Trophoblast cell (in vitro differentiated cells and primary cell): ENCODE data around the gene OSBPL1A.

Experiments
- DNase-seq, 2 donors: peaks; one replicate each; pipeline ENCODE4 v3.0.0-alpha.2; 2016
- H2AFZ ChIP-seq: 2 replicates; pipeline ENCODE4 v1.6.1; 2013; ENCODE audit warnings: low read length, moderate library complexity, mild to moderate bottlenecking; ENCODE audit not compliant: insufficient read depth, poor library complexity
- H2AK5ac ChIP-seq: 2 replicates; pipeline ENCODE4 v1.6.1; 2013; ENCODE audit warnings: mild to moderate bottlenecking, low read length
- H2BK120ac ChIP-seq: 2 replicates; pipeline ENCODE4 v1.6.1; 2013; ENCODE audit warnings: low read length, mild to moderate bottlenecking, moderate library complexity; ENCODE audit not compliant: insufficient read depth, poor library complexity
- H2BK12ac ChIP-seq: 2 replicates; pipeline ENCODE4 v1.6.1; 2013; ENCODE audit warnings: mild to moderate bottlenecking, low read length, moderate library complexity
- H2BK5ac ChIP-seq: 2 replicates; pipeline ENCODE4 v1.6.1; 2013; ENCODE audit warnings: low read length, low read depth, moderate library complexity, mild to moderate bottlenecking; ENCODE audit not compliant: poor library complexity
- H3K14ac ChIP-seq: 2 replicates; pipeline ENCODE4 v1.6.1; 2013; ENCODE audit warnings: mild to moderate bottlenecking, low read length
- H3K18ac ChIP-seq: 2 replicates; pipeline ENCODE4 v1.6.1; 2013; ENCODE audit warnings: mild to moderate bottlenecking, low read length
- H3K23ac ChIP-seq: 2 replicates; pipeline ENCODE4 v1.6.1; 2013; ENCODE audit warnings: low read length
- H3K27ac ChIP-seq: 2 replicates; pipeline ENCODE4 v1.5.1; 2013; ENCODE audit warnings: low read depth, mild to moderate bottlenecking, inconsistent platforms, low read length, moderate library complexity
- H3K27me3 ChIP-seq: 2 replicates; pipeline ENCODE4 v1.6.1; 2013; ENCODE audit warnings: inconsistent platforms, mild to moderate bottlenecking, low read length, moderate library complexity; ENCODE audit not compliant: insufficient read depth
- H3K36me3 ChIP-seq, 2 experiments: 1 replicate in 1 of 2; 2 replicates in 1 of 2; pipeline ENCODE4 v1.6.1; 2013; ENCODE audit warnings: low read length in 2 of 2, mild to moderate bottlenecking in 2 of 2, moderate library complexity in 1 of 2; ENCODE audit not compliant: insufficient read depth in 2 of 2, control insufficient read depth in 1 of 2
- H3K4ac ChIP-seq: 2 replicates; pipeline ENCODE4 v1.6.1; 2013; ENCODE audit warnings: low read depth, mild to moderate bottlenecking, low read length, moderate library complexity
- H3K4me1 ChIP-seq, 2 experiments: 1 replicate in 1 of 2; 2 replicates in 1 of 2; pipeline ENCODE4 v1.6.1; 2013; ENCODE audit warnings: low read length in 2 of 2, mild to moderate bottlenecking in 2 of 2, moderate library complexity in 1 of 2; ENCODE audit not compliant: insufficient read depth in 2 of 2, control insufficient read depth in 1 of 2
- H3K4me2 ChIP-seq: 2 replicates; pipeline ENCODE4 v1.6.1; 2013; ENCODE audit warnings: inconsistent platforms, mild to moderate bottlenecking, low read length, moderate library complexity
- H3K4me3 ChIP-seq: 2 replicates; pipeline ENCODE4 v1.5.1; 2013; ENCODE audit warnings: mild to moderate bottlenecking, low read depth, low read length, inconsistent platforms
- H3K79me1 ChIP-seq: one replicate; pipeline ENCODE4 v1.6.1; 2013; ENCODE audit warnings: low read length
- H3K79me2 ChIP-seq: 2 replicates; pipeline ENCODE4 v1.6.1; 2013; ENCODE audit warnings: low read length, mild to moderate bottlenecking; ENCODE audit not compliant: control insufficient read depth, insufficient read depth, poor library complexity
- H3K9ac ChIP-seq: 2 replicates; pipeline ENCODE4 v1.6.1; 2013; ENCODE audit warnings: mild to moderate bottlenecking, low read length
- H3K9me3 ChIP-seq: 2 replicates; pipeline ENCODE4 v1.6.1; 2013; ENCODE audit warnings: low read depth, mild to moderate bottlenecking, control low read depth, inconsistent platforms, low read length; ENCODE audit not compliant: insufficient read depth
- H4K12ac ChIP-seq: 2 replicates; pipeline ENCODE4 v1.6.1; 2013; ENCODE audit warnings: low read depth, mild to moderate bottlenecking, low read length, moderate library complexity
- H4K8ac ChIP-seq: 2 replicates; pipeline ENCODE4 v1.6.1; 2013; ENCODE audit warnings: low read depth, mild to moderate bottlenecking, low read length, moderate library complexity
- H4K91ac ChIP-seq: one replicate; pipeline ENCODE4 v1.6.1; 2013; ENCODE audit warnings: low read depth, mild to moderate bottlenecking, low read length, moderate library complexity
- WGBS: extraction: QIAGEN DNeasy Blood & Tissue Kit; methylation state at CpG from one replicate; pipeline ENCODE4 v1.1.7; 2013; ENCODE audit warnings: missing lambda C conversion rate; ENCODE audit not compliant: insufficient read length, insufficient coverage; ENCODE audit errors: extremely low coverage; 5-methylcytosine and 5-hydroxymethylcytosine counted together

Gene OSBPL1A

DNA sequence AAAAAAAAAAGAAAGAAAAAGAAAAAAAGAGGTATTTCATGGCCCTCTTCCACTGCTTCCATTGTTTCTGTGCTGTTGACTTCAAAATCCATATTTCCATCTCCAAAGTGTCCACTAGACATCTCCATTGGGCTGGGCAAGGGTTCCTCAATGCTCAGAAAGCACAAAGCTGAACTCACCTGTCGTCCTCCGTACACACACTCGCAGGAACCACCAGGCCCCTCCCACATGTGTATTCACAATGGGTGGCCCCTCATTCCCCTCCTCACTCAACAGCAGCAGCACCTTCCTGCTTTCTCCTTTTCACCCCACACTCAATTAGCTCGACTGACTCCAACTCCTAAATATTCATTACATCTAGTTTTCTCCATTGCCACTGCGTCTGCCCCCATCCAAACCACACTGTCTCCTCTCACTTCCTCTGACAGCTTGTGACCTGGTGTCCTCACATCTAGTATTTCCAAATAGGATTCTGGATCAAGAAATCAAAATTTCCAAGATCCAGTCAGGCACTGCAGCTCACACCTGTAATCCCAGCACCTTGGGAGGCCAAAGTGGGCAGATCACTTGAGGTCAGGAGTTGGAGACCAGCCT lies 25.2 kb downstream of the OSBPL1A start:
- Histone ChIP-seq H3K4me1 (peaks cover 3% of the 10 kb centered on the region in 2 experiments), H2AK5ac (no peak overlapping the region), H4K91ac (no peak overlapping the region), H3K23ac (no peak overlapping the region), H2BK5ac (no peak overlapping the region), H3K9ac (no peak overlapping the region), H3K4ac (no peak overlapping the region), H4K8ac (no peak overlapping the region), H2AFZ (no peak overlapping the region), H2BK12ac (no peak overlapping the region), H2BK120ac (no peak overlapping the region), H4K12ac (no peak overlapping the region), H3K27ac (no peak overlapping the region), H3K14ac (no peak overlapping the region), H3K4me2 (no peak overlapping the region), H3K18ac (no peak overlapping the region), H3K27me3 (no peaks in the 10 kb centered on the region), H3K4me3 (no peak overlapping the region), H3K79me1 (no peaks in the 10 kb centered on the region), H3K79me2 (no peaks in the 10 kb centered on the region), H3K9me3 (no peaks in the 10 kb centered on the region), H3K36me3 (peaks cover 10 to 11% of the 10 kb centered on the region in 2 experiments)
- no peak for DNase-seq
- no CpG with 5 or more reads among the region's 5 CpGs for WGBS

DNA sequence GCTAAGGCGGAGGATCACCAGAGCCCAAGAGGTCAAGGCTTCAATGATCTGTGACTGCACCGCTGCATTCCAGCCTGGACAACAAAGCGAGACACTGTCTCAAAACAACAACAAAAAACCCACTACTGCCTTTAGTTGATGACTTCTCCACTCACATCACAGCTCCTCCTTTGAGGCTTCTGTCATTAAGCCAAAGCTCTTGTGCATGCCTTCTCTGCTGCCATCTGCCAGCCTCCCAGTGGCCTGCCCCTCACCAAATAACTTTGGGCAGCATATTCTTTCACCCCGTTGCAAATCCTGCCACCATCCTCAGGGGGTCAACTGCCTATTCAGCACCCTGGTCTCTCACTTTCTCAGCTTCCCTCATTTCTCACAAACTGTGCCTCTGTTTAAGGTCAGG lies 27.5 kb downstream of the OSBPL1A start:
- H3K4me1 ChIP-seq, result peaks cover 3% of the 10 kb centered on the region in 2 experiments
- H3K18ac ChIP-seq, result no peak overlapping the region
- no peaks in the 10 kb centered on the region for H3K27me3 ChIP-seq
- H4K91ac ChIP-seq, result no peak overlapping the region
- H2BK120ac ChIP-seq, result no peak overlapping the region
- WGBS, result no CpG with 5 or more reads among the region's 4 CpGs
- H3K23ac ChIP-seq, result no peak overlapping the region
- H3K9me3 ChIP-seq, result no peaks in the 10 kb centered on the region
- no peaks in the 10 kb centered on the region for H3K79me2 ChIP-seq
- no peak overlapping the region for H3K4me3 ChIP-seq
- no peak overlapping the region for H3K14ac ChIP-seq
- peaks cover 3 to 7% of the 10 kb centered on the region in 2 experiments for H3K36me3 ChIP-seq
- no peak overlapping the region for H2AFZ ChIP-seq
- H3K79me1 ChIP-seq, result no peaks in the 10 kb centered on the region
- no peak for DNase-seq
- H2AK5ac ChIP-seq, result no peak overlapping the region
- no peak overlapping the region for H4K8ac ChIP-seq
- no peak overlapping the region for H3K4ac ChIP-seq
- no peak overlapping the region for H3K4me2 ChIP-seq
- no peak overlapping the region for H3K27ac ChIP-seq
- no peak overlapping the region for H3K9ac ChIP-seq
- H4K12ac ChIP-seq, result no peak overlapping the region
- H2BK12ac ChIP-seq, result no peak overlapping the region
- no peak overlapping the region for H2BK5ac ChIP-seq

DNA sequence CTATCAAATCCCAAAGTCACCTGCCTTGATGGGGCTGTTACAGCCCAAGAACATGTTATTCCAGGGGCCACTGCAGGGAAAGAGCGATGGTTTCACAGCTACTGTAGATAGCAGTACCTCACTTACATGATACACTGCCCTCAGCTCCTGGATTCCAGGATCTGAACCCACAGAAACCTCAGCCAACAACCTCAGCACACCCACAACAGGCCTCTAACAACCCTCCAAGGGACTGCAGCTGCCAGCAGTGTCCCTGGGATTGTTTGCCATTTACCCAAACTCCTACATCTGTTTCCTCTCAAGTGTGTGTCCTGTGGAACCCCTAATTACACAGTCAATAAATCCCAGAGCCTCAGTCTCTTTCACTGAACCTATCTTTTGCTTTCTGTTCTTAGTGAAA lies 28.2 kb downstream of the OSBPL1A start:
- no peak overlapping the region for H2AK5ac ChIP-seq
- no peak overlapping the region for H4K91ac ChIP-seq
- H3K9me3 ChIP-seq, result no peaks in the 10 kb centered on the region
- H3K79me2 ChIP-seq, result no peaks in the 10 kb centered on the region
- H2AFZ ChIP-seq, result no peak overlapping the region
- H3K18ac ChIP-seq, result no peak overlapping the region
- H3K9ac ChIP-seq, result no peak overlapping the region
- DNase-seq, result no peak
- no peak overlapping the region for H3K4me2 ChIP-seq
- no peak overlapping the region for H2BK120ac ChIP-seq
- H2BK5ac ChIP-seq, result no peak overlapping the region
- H3K4me3 ChIP-seq, result peak overlapping the region; percentile 27
- no CpG with 5 or more reads among the region's 1 CpG for WGBS
- no peaks in the 10 kb centered on the region for H3K79me1 ChIP-seq
- peaks cover 3% of the 10 kb centered on the region in 2 experiments for H3K36me3 ChIP-seq
- no peak overlapping the region for H3K27ac ChIP-seq
- H3K4me1 ChIP-seq, result peaks cover 5 to 6% of the 10 kb centered on the region in 2 experiments
- no peak overlapping the region for H3K4ac ChIP-seq
- no peak overlapping the region for H3K23ac ChIP-seq
- no peaks in the 10 kb centered on the region for H3K27me3 ChIP-seq
- no peak overlapping the region for H2BK12ac ChIP-seq
- no peak overlapping the region for H3K14ac ChIP-seq
- H4K8ac ChIP-seq, result no peak overlapping the region
- H4K12ac ChIP-seq, result no peak overlapping the region

- WGBS, result no CpG with 5 or more reads among the region's 3 CpGs
- H4K91ac ChIP-seq, result no peak overlapping the region
- no peak overlapping the region for H4K12ac ChIP-seq
Measured at GRCh38 chr18:24368749-24369148, 28.9 kb downstream of the OSBPL1A start.

More at GRCh38 chr18:24368749-24369148, 28.9 kb downstream of the OSBPL1A start:
- H3K79me1 ChIP-seq, result peaks cover under 1% of the 10 kb centered on the region
- H3K9me3 ChIP-seq, result no peaks in the 10 kb centered on the region
- no peak for DNase-seq
- H3K79me2 ChIP-seq, result no peaks in the 10 kb centered on the region
- H2BK5ac ChIP-seq, result no peak overlapping the region
- no peaks in the 10 kb centered on the region for H3K27me3 ChIP-seq
- no peak overlapping the region for H3K4me2 ChIP-seq
- no peak overlapping the region for H2AFZ ChIP-seq
- no peak overlapping the region for H3K4ac ChIP-seq
- no peak overlapping the region for H3K14ac ChIP-seq
- H4K8ac ChIP-seq, result no peak overlapping the region
- H3K27ac ChIP-seq, result no peak overlapping the region
- H2AK5ac ChIP-seq, result no peak overlapping the region
- H3K18ac ChIP-seq, result no peak overlapping the region
- peaks cover 9 to 12% of the 10 kb centered on the region in 2 experiments for H3K4me1 ChIP-seq
- H3K36me3 ChIP-seq, result peaks cover 3% of the 10 kb centered on the region in 2 experiments
- no peak overlapping the region for H3K23ac ChIP-seq
- no peak overlapping the region for H3K9ac ChIP-seq
- no peak overlapping the region for H2BK120ac ChIP-seq
- H2BK12ac ChIP-seq, result no peak overlapping the region
- no peak overlapping the region for H3K4me3 ChIP-seq
